OCI-LY3 (cell line): ENCODE measurements around the gene PDE4D.

ENCODE experiments used
- H2AFZ ChIP-seq: fragments of 200-600, 300-600 bp; shearing (Covaris generic); 2 replicates; pipeline ENCODE4 v1.6.0; 2014; ENCODE audit warnings: antibody characterized with exemption, low read depth, low read length
- H3K27ac ChIP-seq: fragments of 200-600, 300-600 bp; sonication (generic); 2 replicates; pipeline ENCODE4 v1.5.1; 2014; ENCODE audit warnings: mild to moderate bottlenecking, low read length, moderate library complexity, mixed read lengths
- H3K27me3 ChIP-seq: fragments of 200-600, 300-600 bp; sonication (generic); 2 replicates; pipeline ENCODE4 v1.6.1; 2014; ENCODE audit warnings: low read depth, low read length, mixed read lengths
- H3K36me3 ChIP-seq: fragments of 200-600, 300-600 bp; sonication (generic); replicated peaks from 2 replicates; pipeline ENCODE3; 2014; ENCODE audit warnings: low read depth, low read length, mixed read lengths
- H3K4me1 ChIP-seq: fragments of 300-600, 200-600 bp; sonication (generic); 2 replicates; pipeline ENCODE4 v1.6.1; 2014; ENCODE audit warnings: low read length, mixed read lengths
- H3K4me2 ChIP-seq: fragments of 200-600, 300-600 bp; sonication (generic); 2 replicates; pipeline ENCODE4 v1.6.1; 2014; ENCODE audit warnings: low read length, mixed read lengths
- H3K4me3 ChIP-seq: fragments of 300-600, 200-600 bp; sonication (generic); 2 replicates; pipeline ENCODE4 v1.5.1; 2014; ENCODE audit warnings: antibody characterized with exemption, mild to moderate bottlenecking, low read length, moderate library complexity
- H3K79me2 ChIP-seq: fragments of 300-600, 200-600 bp; shearing (Covaris generic); 2 replicates; pipeline ENCODE4 v1.6.1; 2014; ENCODE audit warnings: mild to moderate bottlenecking, low read length, mixed read lengths
- H3K9ac ChIP-seq: fragments of 300-600, 200-600 bp; shearing (Covaris generic); 2 replicates; pipeline ENCODE4 v1.6.0; 2014; ENCODE audit warnings: mild to moderate bottlenecking, low read length, moderate library complexity
- H3K9me3 ChIP-seq: fragments of 200-600, 300-600 bp; shearing (Covaris generic); 2 replicates; pipeline ENCODE4 v1.6.1; 2014; ENCODE audit warnings: low read length, mixed read lengths; ENCODE audit not compliant: insufficient read depth
- H4K20me1 ChIP-seq: fragments of 200-600, 300-600 bp; sonication (generic); 2 replicates; pipeline ENCODE4 v1.6.1; 2016; ENCODE audit warnings: low read length, mixed read lengths; ENCODE audit not compliant: insufficient read depth
- EZH2phosphoT487 ChIP-seq: fragments of 200-600 bp; shearing (Covaris generic); IDR thresholded peaks from 2 replicates; pipeline ENCODE4 v1.6.1; 2018; ENCODE audit warnings: antibody characterized with exemption, mixed run types, low read depth
- TF ChIP-seq, protein P1 (sequence below): fragments of 200-600, 300-600 bp; sonication (generic); IDR thresholded peaks from 2 replicates; pipeline ENCODE4 v1.5.1; 2014; ENCODE audit warnings: antibody characterized with exemption, low read length, low read depth

The PDE4D gene

DNA sequence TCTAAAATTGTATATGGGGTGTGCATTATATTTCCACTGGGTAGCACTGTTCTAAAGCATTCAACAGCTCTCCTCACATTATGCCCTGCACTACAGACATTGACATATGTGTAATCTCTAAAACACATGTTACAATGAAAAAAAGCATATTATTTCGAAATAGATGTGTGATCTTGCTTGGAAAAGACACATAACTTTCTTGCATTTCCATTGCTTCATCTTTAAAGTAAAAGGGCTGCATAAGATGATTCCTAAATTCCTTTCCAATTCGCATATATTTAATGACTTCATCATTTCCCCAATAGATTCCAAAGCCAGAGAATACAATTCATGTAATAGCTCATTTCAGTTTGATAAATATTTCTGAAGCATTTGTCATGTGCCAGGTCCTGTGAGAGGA lies 566.9 kb downstream of the PDE4D start:
- Histone ChIP-seq H3K4me2 (no peak overlapping the region), H3K4me1 (no peaks in the 10 kb centered on the region), H2AFZ (no peak overlapping the region), H3K9me3 (no peaks in the 10 kb centered on the region), H3K9ac (no peak overlapping the region), H3K36me3 (no peaks in the 10 kb centered on the region), H3K27me3 (no peaks in the 10 kb centered on the region), H3K79me2 (no peaks in the 10 kb centered on the region), H3K27ac (no peak overlapping the region), H3K4me3 (no peak overlapping the region), H4K20me1 (no peaks in the 10 kb centered on the region)
- no peak for TF ChIP-seq EZH2phosphoT487
- TF ChIP-seq, protein P1, sequence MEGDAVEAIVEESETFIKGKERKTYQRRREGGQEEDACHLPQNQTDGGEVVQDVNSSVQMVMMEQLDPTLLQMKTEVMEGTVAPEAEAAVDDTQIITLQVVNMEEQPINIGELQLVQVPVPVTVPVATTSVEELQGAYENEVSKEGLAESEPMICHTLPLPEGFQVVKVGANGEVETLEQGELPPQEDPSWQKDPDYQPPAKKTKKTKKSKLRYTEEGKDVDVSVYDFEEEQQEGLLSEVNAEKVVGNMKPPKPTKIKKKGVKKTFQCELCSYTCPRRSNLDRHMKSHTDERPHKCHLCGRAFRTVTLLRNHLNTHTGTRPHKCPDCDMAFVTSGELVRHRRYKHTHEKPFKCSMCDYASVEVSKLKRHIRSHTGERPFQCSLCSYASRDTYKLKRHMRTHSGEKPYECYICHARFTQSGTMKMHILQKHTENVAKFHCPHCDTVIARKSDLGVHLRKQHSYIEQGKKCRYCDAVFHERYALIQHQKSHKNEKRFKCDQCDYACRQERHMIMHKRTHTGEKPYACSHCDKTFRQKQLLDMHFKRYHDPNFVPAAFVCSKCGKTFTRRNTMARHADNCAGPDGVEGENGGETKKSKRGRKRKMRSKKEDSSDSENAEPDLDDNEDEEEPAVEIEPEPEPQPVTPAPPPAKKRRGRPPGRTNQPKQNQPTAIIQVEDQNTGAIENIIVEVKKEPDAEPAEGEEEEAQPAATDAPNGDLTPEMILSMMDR: no peak

DNA sequence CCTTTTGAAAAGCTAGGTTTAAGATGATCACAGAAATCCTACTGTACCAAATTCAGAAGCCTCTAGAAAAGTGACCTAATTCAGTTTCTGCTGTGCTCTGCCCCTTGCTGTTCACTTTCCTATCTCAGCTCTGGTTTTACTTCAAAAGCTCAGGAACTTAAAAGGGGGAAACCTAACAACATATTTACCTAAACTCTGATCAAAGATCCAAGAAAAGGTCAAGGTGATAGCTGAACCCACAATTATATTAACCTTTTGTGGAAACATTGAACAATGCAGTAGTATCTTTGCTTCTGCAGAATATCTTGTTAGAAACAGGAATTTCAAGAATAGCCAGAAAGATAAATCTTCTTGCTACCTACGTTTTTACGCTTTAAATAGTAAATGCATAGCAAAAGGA lies 568.5 kb downstream of the PDE4D start:
- H3K79me2 ChIP-seq: no peaks in the 10 kb centered on the region

DNA sequence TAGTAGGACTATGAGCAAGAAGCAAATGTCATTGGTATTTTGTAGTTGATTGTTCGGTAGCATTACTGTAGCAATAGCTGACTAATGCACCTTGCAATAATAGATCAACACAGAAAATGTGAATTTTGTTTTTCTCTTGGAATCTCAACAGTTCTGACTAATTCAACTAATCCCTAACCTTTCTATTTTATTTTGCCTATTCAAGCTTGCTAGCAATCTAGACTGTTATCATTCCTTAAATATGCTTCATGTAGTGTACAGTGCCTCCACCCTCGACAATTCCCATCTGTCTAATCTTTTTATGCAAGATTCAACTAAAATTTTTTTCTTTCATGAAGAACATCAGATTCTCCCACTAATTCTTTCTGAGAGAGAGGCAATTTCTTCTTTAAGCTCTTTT lies 570.6 kb downstream of the PDE4D start:
- TF ChIP-seq EZH2phosphoT487: no peak
- TF ChIP-seq, protein P1: no peak
- no peak overlapping the region for H3K4me3 ChIP-seq

More for the DNA sequence above, 568.5 kb downstream of the PDE4D start:
- H3K4me2 ChIP-seq: no peak overlapping the region
- no peak overlapping the region for H3K9ac ChIP-seq
- no peak overlapping the region for H2AFZ ChIP-seq
- TF ChIP-seq, protein P1: no peak
- TF ChIP-seq EZH2phosphoT487: no peak
- H3K27ac ChIP-seq: no peak overlapping the region
- no peak overlapping the region for H3K4me3 ChIP-seq
- no peaks in the 10 kb centered on the region for H3K36me3 ChIP-seq
- H3K27me3 ChIP-seq: no peaks in the 10 kb centered on the region
- H3K9me3 ChIP-seq: no peaks in the 10 kb centered on the region
- no peaks in the 10 kb centered on the region for H3K4me1 ChIP-seq
- H4K20me1 ChIP-seq: no peaks in the 10 kb centered on the region

DNA sequence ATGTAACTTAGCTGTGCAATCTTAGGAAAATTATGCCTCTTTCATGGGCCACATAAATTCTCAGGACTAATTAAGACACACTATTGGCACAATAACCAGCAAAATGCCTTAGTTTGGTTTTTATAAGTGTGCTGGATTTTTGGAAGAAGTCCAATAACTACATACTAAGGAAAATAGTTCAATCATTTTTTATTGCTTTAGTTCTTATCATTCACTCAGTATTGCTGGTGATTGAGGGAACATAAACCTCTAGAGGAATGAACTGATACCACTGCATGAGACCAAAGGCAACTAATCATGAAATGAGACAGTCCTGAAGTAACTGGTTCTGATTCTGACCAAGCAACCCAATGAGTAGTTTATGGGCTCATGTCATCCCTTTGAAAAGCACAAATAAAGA lies 571.5 kb downstream of the PDE4D start:
- Histone ChIP-seq H3K4me3 (no peak overlapping the region), H3K9me3 (no peaks in the 10 kb centered on the region), H3K36me3 (no peaks in the 10 kb centered on the region), H2AFZ (no peak overlapping the region), H3K4me1 (no peaks in the 10 kb centered on the region), H3K4me2 (no peak overlapping the region), H3K27ac (no peak overlapping the region), H4K20me1 (no peaks in the 10 kb centered on the region), H3K79me2 (no peaks in the 10 kb centered on the region), H3K9ac (no peak overlapping the region), H3K27me3 (no peaks in the 10 kb centered on the region)
- TF ChIP-seq, protein P1: no peak
- TF ChIP-seq EZH2phosphoT487: no peak

More for the DNA sequence above, 570.6 kb downstream of the PDE4D start:
- H3K9ac ChIP-seq: no peak overlapping the region
- no peaks in the 10 kb centered on the region for H3K79me2 ChIP-seq
- no peaks in the 10 kb centered on the region for H3K27me3 ChIP-seq
- no peak overlapping the region for H3K4me2 ChIP-seq
- H3K4me1 ChIP-seq: no peaks in the 10 kb centered on the region
- no peak overlapping the region for H3K27ac ChIP-seq
- no peak overlapping the region for H2AFZ ChIP-seq
- no peaks in the 10 kb centered on the region for H3K36me3 ChIP-seq
- no peaks in the 10 kb centered on the region for H3K9me3 ChIP-seq
- no peaks in the 10 kb centered on the region for H4K20me1 ChIP-seq
